ENCODE measurements around the gene MGP. TPM values are rescaled to one million over a fixed set of nuclear protein-coding genes. Genes with fewer than 3 reads are reported as not detected.

MGP gene
- total and polyA plus RNA-seq, 2 of the 8 experiments (the other 6 are each of a cell fraction or from before 2014, with no cell fraction given): not detected

GRCh38 chr12:14846042-14846587 is 39.5 kb downstream of the MGP start:
- TF ChIP-seq FOSL1 (IDR thresholded peaks at IDR 0.05; ENCODE audit: insufficient read depth, low read depth, low read length) (no peak), KDM4A (IDR thresholded peaks at IDR 0.05; ENCODE audit: low read depth, low read length, severe bottlenecking) (no peak), SAP30 (IDR thresholded peaks at IDR 0.05; ENCODE audit: insufficient read depth, insufficient replicate concordance, low read length) (no peak), CBX5 (IDR thresholded peaks at IDR 0.05; ENCODE audit: low read depth, low read length) (no peak), KDM5A (IDR thresholded peaks at IDR 0.05; ENCODE audit: low read length) (no peak), RNF2 (IDR thresholded peaks at IDR 0.05; ENCODE audit: borderline replicate concordance, low read depth, low read length, missing control alignments, poor library complexity, severe bottlenecking) (no peak), KDM1A (IDR thresholded peaks at IDR 0.05; ENCODE audit: borderline replicate concordance, low read length) (no peak), CBX8 (IDR thresholded peaks at IDR 0.05; ENCODE audit: borderline replicate concordance, low read depth, low read length) (no peak), PHF8 (conservative IDR thresholded peaks at IDR 0.05; ENCODE audit: low read depth, low read length) (no peak), SP4 (IDR thresholded peaks at IDR 0.05; ENCODE audit: low read length) (no peak), SRF (IDR thresholded peaks at IDR 0.05; ENCODE audit: low read depth, low read length) (no peak), JUN (IDR thresholded peaks at IDR 0.05; ENCODE audit: low read depth, low read length) (no peak), CREB1 (IDR thresholded peaks at IDR 0.05) (no peak)
- POLR2A ChIA-PET (ENCODE audit: partially characterized antibody): no interaction called here

More at GRCh38 chr12:14846042-14846587, 39.5 kb downstream of the MGP start:
- H4K20me1 ChIP-seq (replicated peaks in 1 of 2; ENCODE audit: control insufficient read depth in 1 of 2, insufficient read depth in 2 of 2, low read length in 2 of 2): no peaks in the 10 kb centered on the region
- CTCF ChIA-PET (ENCODE audit: partially characterized antibody): interaction anchor here (0.6 to 6.7 kb wide), 9 partner anchors 10 to 148 kb away, joined by 3 to 116 read pairs (median 4); no protein-coding TSS in a partner anchor
- no peak overlapping the region for H2BK5ac ChIP-seq (ENCODE audit: low read depth, low read length)
- H3K23me2 ChIP-seq (ENCODE audit: low read depth, low read length): no peaks in the 10 kb centered on the region
- H3K27ac ChIP-seq (ENCODE audit: low read depth, low read length): no peak overlapping the region
- no peak overlapping the region for H4K5ac ChIP-seq (ENCODE audit: insufficient read length, low read depth, low read length)
- H3K79me2 ChIP-seq (ENCODE audit: control insufficient read depth in 1 of 2, insufficient read depth in 2 of 2, low read length in 2 of 2): no peaks in the 10 kb centered on the region
- H3K36me3 ChIP-seq (ENCODE audit: control insufficient read depth in 2 of 4, insufficient read depth in 4 of 4, low read length in 3 of 4): no peaks in the 10 kb centered on the region
- H2BK12ac ChIP-seq (ENCODE audit: low read depth, low read length): no peak overlapping the region
- H3K9me3 ChIP-seq (ENCODE audit: insufficient read depth in 2 of 2, low read depth in 1 of 2, low read length in 1 of 2): no peaks in the 10 kb centered on the region
- H3K4me1 ChIP-seq (replicated peaks in 1 of 4; ENCODE audit: control insufficient read depth in 3 of 4, insufficient read depth in 4 of 4, low read length in 3 of 4): no peaks in the 10 kb centered on the region
- no peak overlapping the region for H3K23ac ChIP-seq (ENCODE audit: insufficient read length)
- H3K27me3 ChIP-seq (replicated peaks in 1 of 4; ENCODE audit: control insufficient read depth in 3 of 4, extremely low read depth in 1 of 4, insufficient read depth in 3 of 4, low read length in 3 of 4): no peaks in the 10 kb centered on the region
- H3K4me3 ChIP-seq (ENCODE audit: extremely low read depth in 1 of 4, insufficient read depth in 2 of 4, low read depth in 3 of 4, low read length in 4 of 4): no peak overlapping the region
- no peak overlapping the region for H2AFZ ChIP-seq (ENCODE audit: low read length)
- 88% methylated on average over 3 of the region's 3 CpGs; no CpG with 5 or more reads in 1 of the 2 experiments for WGBS, 2 experiments (ENCODE audit: extremely low coverage in 1 of 2, insufficient coverage in 1 of 2, insufficient read length in 1 of 2, insufficient replicate concordance in 2 of 2, low coverage in 1 of 2, low lambda C conversion rate in 2 of 2, missing lambda C conversion rate in 1 of 2)
- H3K56ac ChIP-seq (replicated peaks; ENCODE audit: insufficient read length, low read depth, low read length): no peak overlapping the region
- FAIRE-seq: no peak
- H2BK15ac ChIP-seq (ENCODE audit: low read length): no peak overlapping the region
- no peak for DNase-seq (ENCODE audit: low read depth in 1 of 2, low spot score in 2 of 2)
- no peaks in the 10 kb centered on the region for H3K79me1 ChIP-seq (ENCODE audit: low read depth, low read length)
- no peak overlapping the region for H3K9ac ChIP-seq (replicated peaks in 1 of 4; ENCODE audit: extremely low read depth in 1 of 4, low read depth in 3 of 4, low read length in 3 of 4)
- H2BK120ac ChIP-seq (replicated peaks; ENCODE audit: low read depth, low read length): no peak overlapping the region
- no peak overlapping the region for H4K91ac ChIP-seq (replicated peaks; ENCODE audit: insufficient read length, low read length)
- H4K8ac ChIP-seq (ENCODE audit: extremely low read depth, insufficient read depth, low read length): no peak overlapping the region
- no peak overlapping the region for H3K18ac ChIP-seq (ENCODE audit: extremely low read depth, low read length)
- H3K4ac ChIP-seq (replicated peaks; ENCODE audit: insufficient read length, low read depth, low read length): no peak overlapping the region
- no peak overlapping the region for H2AK5ac ChIP-seq (ENCODE audit: low read depth, low read length)
- no peak overlapping the region for H3K4me2 ChIP-seq (ENCODE audit: insufficient read depth in 1 of 2, low read depth in 2 of 2, low read length in 2 of 2)
- no peak overlapping the region for H3K14ac ChIP-seq (ENCODE audit: insufficient read length)
- no peak overlapping the region for H2BK20ac ChIP-seq (ENCODE audit: low read length)

All from H1 (cell line).